GM21737 (cell line): Measurements from ENCODE around the gene SURF6.

ENCODE experiments used
- ATAC-seq: cut with Tn5 transposase; IDR thresholded peaks from one replicate; pipeline ENCODE4 v1.9.1; 2021; ENCODE audit warnings: mild to moderate bottlenecking, moderate library complexity; ENCODE audit not compliant: unreplicated experiment

The SURF6 gene

GRCh38 chr9:133368249-133368881 is 32.4 kb upstream of the SURF6 start:
- ATAC-seq: no peak

GRCh38 chr9:133367778-133368177 is 31.8 kb upstream of the SURF6 start:
- no peak for ATAC-seq

- ATAC-seq: no peak
These were observed 31.2 kb upstream of the SURF6 start for GRCh38 chr9:133367221-133367620.

GRCh38 chr9:133366435-133366834 is 30.4 kb upstream of the SURF6 start:
- no peak for ATAC-seq

- no peak for ATAC-seq
These were observed 26.5 kb upstream of the SURF6 start for GRCh38 chr9:133362359-133363044.

- no peak for ATAC-seq
These were observed 25.6 kb upstream of the SURF6 start for GRCh38 chr9:133361507-133362092.

GRCh38 chr9:133360400-133361393 is 24.7 kb upstream of the SURF6 start:
- no peak for ATAC-seq

GRCh38 chr9:133359399-133360175 is 23.6 kb upstream of the SURF6 start:
- ATAC-seq: no peak

GRCh38 chr9:133357656-133358055 is 21.7 kb upstream of the SURF6 start:
- no peak for ATAC-seq

GRCh38 chr9:133356391-133357091 is 20.6 kb upstream of the SURF6 start, which contains the start of the genes SURF1 and SURF2:
TSS of gene SURF1 (minus strand) at chr9:133356487. CDS start at chr9:133356453, 34 bp downstream.
TSS of gene SURF2 (plus strand) at chr9:133356550. CDS start at chr9:133356593, 43 bp downstream.
- ATAC-seq: peak; percentile 56

- ATAC-seq: peak; percentile 9
These were observed 19.9 kb upstream of the SURF6 start for GRCh38 chr9:133355881-133356357.

GRCh38 chr9:133354766-133355165 is 18.8 kb upstream of the SURF6 start:
- no peak for ATAC-seq

- no peak for ATAC-seq
These were observed 17.6 kb upstream of the SURF6 start for GRCh38 chr9:133353548-133353947.

- no peak for ATAC-seq
These were observed 16.8 kb upstream of the SURF6 start for GRCh38 chr9:133352635-133353340.

GRCh38 chr9:133351908-133352634 is 16.1 kb upstream of the SURF6 start:
- ATAC-seq: no peak

GRCh38 chr9:133351526-133351907 is 15.5 kb upstream of the SURF6 start:
- ATAC-seq: no peak

GRCh38 chr9:133349965-133350616 is 14.1 kb upstream of the SURF6 start:
- ATAC-seq: no peak
